ENCODE measurements around the gene SORT1. TPM values are rescaled to one million over a fixed set of nuclear protein-coding genes. Genes with fewer than 3 reads are reported as not detected.
"Not testable (repeated sequence)": the region's sequence is repeated elsewhere in the genome, so short reads cannot be mapped to it uniquely, and the experiment has no call there.

SORT1 gene
- total RNA-seq, 1 experiment from 2014 or later = 9.5 TPM

- no peak for DNase-seq (ENCODE audit: low read depth)
- in situ Hi-C loops (cut with HindIII; ENCODE audit: low pct_unique_long_range_greater_than_20kb, low sequenced_read_pairs) = no loop called here
Observed at GRCh38 chr1:109312978-109313775, 84.5 kb downstream of the SORT1 start.

GRCh38 chr1:109312246-109312645, 85.5 kb downstream of the SORT1 start:
- in situ Hi-C loops (cut with HindIII; ENCODE audit: low pct_unique_long_range_greater_than_20kb, low sequenced_read_pairs) = no loop called here
- DNase-seq (ENCODE audit: low read depth) = no peak

GRCh38 chr1:109309347-109309746, 88.4 kb downstream of the SORT1 start:
- in situ Hi-C loops (cut with HindIII; ENCODE audit: low pct_unique_long_range_greater_than_20kb, low sequenced_read_pairs) = no loop called here
- no peak for DNase-seq (ENCODE audit: low read depth)

- no peak for DNase-seq (ENCODE audit: low read depth)
- in situ Hi-C loops (cut with HindIII; ENCODE audit: low pct_unique_long_range_greater_than_20kb, low sequenced_read_pairs) = no loop called here
Observed at GRCh38 chr1:109307274-109308021, 90.3 kb downstream of the SORT1 start.

GRCh38 chr1:109306832-109307273, 90.9 kb downstream of the SORT1 start, which contains the start of gene MYBPHL:
Gene MYBPHL, minus strand, starts transcription at chr1:109307011. Its CDS starts 20 bp downstream, at chr1:109306991.
- in situ Hi-C loops (cut with HindIII; ENCODE audit: low pct_unique_long_range_greater_than_20kb, low sequenced_read_pairs) = no loop called here
- no peak for DNase-seq (ENCODE audit: low read depth)

GRCh38 chr1:109305991-109306390, 91.7 kb downstream of the SORT1 start:
- in situ Hi-C loops (cut with HindIII; ENCODE audit: low pct_unique_long_range_greater_than_20kb, low sequenced_read_pairs); DNase-seq (ENCODE audit: low read depth): not testable (repeated sequence)

- in situ Hi-C loops (cut with HindIII; ENCODE audit: low pct_unique_long_range_greater_than_20kb, low sequenced_read_pairs) = no loop called here
- no peak for DNase-seq (ENCODE audit: low read depth)
Observed at GRCh38 chr1:109304226-109304920, 93.3 kb downstream of the SORT1 start.

- DNase-seq (ENCODE audit: low read depth) = no peak
- in situ Hi-C loops (cut with HindIII; ENCODE audit: low pct_unique_long_range_greater_than_20kb, low sequenced_read_pairs) = no loop called here
Observed at GRCh38 chr1:109301874-109302273, 95.8 kb downstream of the SORT1 start.

GRCh38 chr1:109300650-109301151, 97.0 kb downstream of the SORT1 start:
- no peak for DNase-seq (ENCODE audit: low read depth)
- in situ Hi-C loops (cut with HindIII; ENCODE audit: low pct_unique_long_range_greater_than_20kb, low sequenced_read_pairs) = no loop called here

GRCh38 chr1:109299558-109300343, 98.0 kb downstream of the SORT1 start:
- DNase-seq (ENCODE audit: low read depth) = no peak
- in situ Hi-C loops (cut with HindIII; ENCODE audit: low pct_unique_long_range_greater_than_20kb, low sequenced_read_pairs) = no loop called here

GRCh38 chr1:109298666-109299557, 98.8 kb downstream of the SORT1 start:
- DNase-seq (ENCODE audit: low read depth) = no peak
- in situ Hi-C loops (cut with HindIII; ENCODE audit: low pct_unique_long_range_greater_than_20kb, low sequenced_read_pairs) = no loop called here

- no peak for DNase-seq (ENCODE audit: low read depth)
- in situ Hi-C loops (cut with HindIII; ENCODE audit: low pct_unique_long_range_greater_than_20kb, low sequenced_read_pairs) = no loop called here
Observed at GRCh38 chr1:109296782-109297181, 100.9 kb downstream of the SORT1 start.

GRCh38 chr1:109295712-109296415, 101.9 kb downstream of the SORT1 start:
- in situ Hi-C loops (cut with HindIII; ENCODE audit: low pct_unique_long_range_greater_than_20kb, low sequenced_read_pairs) = no loop called here
- DNase-seq (ENCODE audit: low read depth) = no peak

GRCh38 chr1:109294481-109294880, 103.2 kb downstream of the SORT1 start:
- in situ Hi-C loops (cut with HindIII; ENCODE audit: low pct_unique_long_range_greater_than_20kb, low sequenced_read_pairs) = no loop called here
- DNase-seq (ENCODE audit: low read depth) = no peak

- DNase-seq (ENCODE audit: low read depth) = no peak
- in situ Hi-C loops (cut with HindIII; ENCODE audit: low pct_unique_long_range_greater_than_20kb, low sequenced_read_pairs) = no loop called here
Observed at GRCh38 chr1:109293026-109293425, 104.7 kb downstream of the SORT1 start.

GRCh38 chr1:109292364-109292763, 105.4 kb downstream of the SORT1 start:
- no peak for DNase-seq (ENCODE audit: low read depth)
- in situ Hi-C loops (cut with HindIII; ENCODE audit: low pct_unique_long_range_greater_than_20kb, low sequenced_read_pairs) = no loop called here

Measured in Caki2 (cell line).